Loucy (cell line): ENCODE data around the gene TIMM29.

Source experiments
- H2AFZ ChIP-seq: fragments of 200-600 bp; sonication (generic); 2 replicates; pipeline ENCODE4 v1.6.0; 2016; ENCODE audit warnings: antibody characterized with exemption, mild to moderate bottlenecking, low read length, moderate library complexity
- H3F3A ChIP-seq: fragments of 200-600 bp; 2 replicates; pipeline ENCODE4 v1.6.0; 2016; ENCODE audit warnings: antibody characterized with exemption, low read depth, mild to moderate bottlenecking
- H3K27me3 ChIP-seq: fragments of 200-600 bp; sonication (generic); 2 replicates; pipeline ENCODE4 v1.6.1; 2014; ENCODE audit warnings: low read length, mild to moderate bottlenecking; ENCODE audit not compliant: insufficient read depth, poor library complexity, severe bottlenecking
- H3K36me3 ChIP-seq: fragments of 200-600 bp; sonication (generic); 2 replicates; pipeline ENCODE4 v1.6.1; 2016; ENCODE audit warnings: low read length; ENCODE audit not compliant: insufficient read depth
- H3K4me1 ChIP-seq: fragments of 200-600 bp; sonication (generic); 2 replicates; pipeline ENCODE4 v1.5.1; 2014; ENCODE audit warnings: low read length, mild to moderate bottlenecking; ENCODE audit not compliant: insufficient read depth, poor library complexity, severe bottlenecking
- H3K4me2 ChIP-seq: fragments of 200-600 bp; sonication (generic); 2 replicates; pipeline ENCODE4 v1.6.0; 2014; ENCODE audit warnings: antibody characterized with exemption, low read length, low read depth, mild to moderate bottlenecking; ENCODE audit not compliant: poor library complexity, severe bottlenecking
- H3K4me3 ChIP-seq: fragments of 200-600 bp; sonication (generic); 2 replicates; pipeline ENCODE4 v1.5.1; 2014; ENCODE audit warnings: low read length, mild to moderate bottlenecking, mixed read lengths; ENCODE audit not compliant: poor library complexity, severe bottlenecking
- H3K79me2 ChIP-seq: fragments of 200-600 bp; sonication (generic); 2 replicates; pipeline ENCODE4 v1.6.1; 2014; ENCODE audit warnings: low read length; ENCODE audit not compliant: insufficient read depth
- H3K9ac ChIP-seq: fragments of 200-600 bp; sonication (generic); 2 replicates; pipeline ENCODE4 v1.6.0; 2014; ENCODE audit warnings: mild to moderate bottlenecking, low read depth, low read length, moderate library complexity; ENCODE audit not compliant: poor library complexity, severe bottlenecking
- H3K9me2 ChIP-seq: fragments of 200-600 bp; sonication (generic); replicated peaks from 2 replicates; pipeline ENCODE4 v1.6.1; 2016; ENCODE audit warnings: low read depth, low read length, mixed read lengths
- H3K9me3 ChIP-seq: fragments of 200-600 bp; sonication (generic); 2 replicates; pipeline ENCODE4 v1.6.1; 2014; ENCODE audit warnings: mild to moderate bottlenecking, antibody characterized with exemption, low read length, low read depth; ENCODE audit not compliant: insufficient read depth
- H4K20me1 ChIP-seq: fragments of 200-600 bp; sonication (generic); 2 replicates; pipeline ENCODE4 v1.6.0; 2014; ENCODE audit warnings: antibody characterized with exemption, low read length, mild to moderate bottlenecking; ENCODE audit not compliant: insufficient read depth, poor library complexity, severe bottlenecking
- CTCF ChIP-seq: fragments of 200-600 bp; sonication (generic); conservative IDR thresholded peaks from 2 replicates; pipeline ENCODE4 v1.5.1; 2014; ENCODE audit warnings: mild to moderate bottlenecking, antibody characterized with exemption, low read length
- EZH2phosphoT487 ChIP-seq: fragments of 200-600 bp; IDR thresholded peaks from 2 replicates; pipeline ENCODE4 v1.6.1; 2018; ENCODE audit warnings: antibody characterized with exemption, mild to moderate bottlenecking, moderate library complexity, borderline replicate concordance

The TIMM29 gene

GRCh38 chr19:10892256-10892655 is 36.4 kb upstream of the TIMM29 start:
- H3K9ac ChIP-seq: no peak overlapping the region
- H3K36me3 ChIP-seq: no peaks in the 10 kb centered on the region
- H3K4me3 ChIP-seq: no peak overlapping the region
- no peaks in the 10 kb centered on the region for H3K4me1 ChIP-seq
- H2AFZ ChIP-seq: no peak overlapping the region
- no peaks in the 10 kb centered on the region for H3K27me3 ChIP-seq
- H3F3A ChIP-seq: no peaks in the 10 kb centered on the region
- H3K4me2 ChIP-seq: no peak overlapping the region
- peaks cover 13% of the 10 kb centered on the region for H4K20me1 ChIP-seq
- peaks cover 33% of the 10 kb centered on the region; the same call in 1 of the 2 replicates for H3K79me2 ChIP-seq
- H3K9me3 ChIP-seq: no peaks in the 10 kb centered on the region
- H3K9me2 ChIP-seq: no peaks in the 10 kb centered on the region
- TF ChIP-seq CTCF (no peak), EZH2phosphoT487 (no peak)

GRCh38 chr19:10894911-10895213 is 33.7 kb upstream of the TIMM29 start:
- H3K4me2 ChIP-seq: no peak overlapping the region
- H2AFZ ChIP-seq: no peak overlapping the region
- no peaks in the 10 kb centered on the region for H3K36me3 ChIP-seq
- TF ChIP-seq EZH2phosphoT487: no peak
- no peak for TF ChIP-seq CTCF
- H3F3A ChIP-seq: no peaks in the 10 kb centered on the region
- peaks cover 9% of the 10 kb centered on the region for H4K20me1 ChIP-seq
- no peaks in the 10 kb centered on the region for H3K9me3 ChIP-seq
- H3K9me2 ChIP-seq: no peaks in the 10 kb centered on the region
- H3K27me3 ChIP-seq: no peaks in the 10 kb centered on the region
- H3K4me3 ChIP-seq: no peak overlapping the region
- peaks cover 34% of the 10 kb centered on the region; the same call in 1 of the 2 replicates for H3K79me2 ChIP-seq
- H3K4me1 ChIP-seq: no peaks in the 10 kb centered on the region
- no peak overlapping the region for H3K9ac ChIP-seq

- no peak for TF ChIP-seq CTCF
- no peak for TF ChIP-seq EZH2phosphoT487
- H3K4me2 ChIP-seq: no peak overlapping the region
- H2AFZ ChIP-seq: no peak overlapping the region
- H4K20me1 ChIP-seq: peaks cover 9% of the 10 kb centered on the region
- H3K4me3 ChIP-seq: no peak overlapping the region
- no peaks in the 10 kb centered on the region for H3K9me2 ChIP-seq
- no peaks in the 10 kb centered on the region for H3K27me3 ChIP-seq
- peaks cover 34% of the 10 kb centered on the region; the same call in 1 of the 2 replicates for H3K79me2 ChIP-seq
- no peaks in the 10 kb centered on the region for H3F3A ChIP-seq
- H3K9me3 ChIP-seq: no peaks in the 10 kb centered on the region
- H3K4me1 ChIP-seq: no peaks in the 10 kb centered on the region
- no peak overlapping the region for H3K9ac ChIP-seq
- no peaks in the 10 kb centered on the region for H3K36me3 ChIP-seq
Observed at GRCh38 chr19:10895363-10895762, 33.2 kb upstream of the TIMM29 start.
